Type B pancreatic cell (in vitro differentiated cells): ENCODE results near the gene DUOX1. TPM values are rescaled to one million over a fixed set of nuclear protein-coding genes. Genes with fewer than 3 reads are reported as not detected.

Experiments used
- DNase-seq: peaks from one replicate; pipeline ENCODE4 v3.0.0; 2021; ENCODE audit warnings: mixed read lengths; ENCODE audit not compliant: unreplicated experiment; ENCODE audit errors: extremely low spot score
- H3K27ac Mint-ChIP-seq: 2 replicates; pipeline ENCODE4 v1.8.0; 2021; ENCODE audit warnings: mild to moderate bottlenecking, mixed read lengths
- H3K27me3 Mint-ChIP-seq: 2 replicates; pipeline ENCODE4 v1.8.0; 2021; ENCODE audit warnings: mixed read lengths
- H3K36me3 Mint-ChIP-seq: 2 replicates; pipeline ENCODE4 v1.8.0; 2021; ENCODE audit warnings: mixed read lengths
- H3K4me1 Mint-ChIP-seq: one replicate; pipeline ENCODE4 v1.8.0; 2021; ENCODE audit warnings: mixed read lengths; ENCODE audit not compliant: unreplicated experiment
- H3K4me3 Mint-ChIP-seq: 2 replicates; pipeline ENCODE4 v1.8.0; 2021; ENCODE audit warnings: mild to moderate bottlenecking, mixed read lengths
- H3K9me3 Mint-ChIP-seq: 2 replicates; pipeline ENCODE4 v1.8.0; 2021; ENCODE audit warnings: mixed read lengths
- total RNA-seq: library from RNA; stranded (reverse); gene quantifications from 2 replicates; pipeline ENCODE4 v1.2.1, GENCODE V29; 2021; ENCODE audit warnings: low replicate concordance
- TF ChIP-seq, protein P1 (sequence below): fragments of 200-600 bp; sonication (generic); conservative IDR thresholded peaks from 2 replicates; pipeline ENCODE4 v1.5.0; 2021; ENCODE audit warnings: antibody characterized with exemption, mild to moderate bottlenecking

Gene DUOX1
- total RNA-seq, 1 donor from 2014 or later, result 5.5 TPM

DNA sequence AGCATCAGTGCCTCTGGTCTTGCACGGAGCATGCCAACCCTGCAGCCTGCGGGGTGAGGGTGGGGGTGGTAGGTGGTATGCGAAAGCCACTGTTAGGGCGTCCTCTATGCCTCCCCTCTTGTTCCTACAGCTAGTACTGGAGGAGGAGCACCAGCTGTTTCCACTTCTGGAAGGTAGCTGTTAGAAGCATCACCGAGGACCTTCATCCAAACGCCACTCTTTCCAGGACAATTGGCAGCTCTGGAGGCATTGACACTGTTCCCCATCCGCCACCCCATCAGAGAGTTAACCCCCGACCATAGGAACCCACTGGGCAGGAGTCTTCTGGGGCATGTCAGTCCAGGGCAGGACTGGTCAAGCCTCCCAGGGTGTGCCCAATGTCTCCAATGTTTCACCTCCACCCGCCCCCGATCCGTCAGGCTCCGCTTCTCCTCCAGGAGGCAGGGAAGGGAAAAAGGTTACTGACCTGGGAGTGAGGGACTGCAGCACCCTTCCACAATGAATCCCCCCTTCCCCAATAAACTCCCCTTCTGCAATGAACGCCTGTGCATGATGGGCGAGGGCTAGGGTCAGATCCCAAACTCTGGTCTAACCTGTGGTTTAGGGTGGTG, 16.3 kb upstream of the DUOX1 start:
- H3K27me3 Mint-ChIP-seq, result peaks cover 83% of the 10 kb centered on the region

GRCh38 chr15:45114076-45114750, 15.6 kb upstream of the DUOX1 start, which contains the start of the genes DUOX2 and DUOXA2:
DUOX2 (minus strand) TSS chr15:45114172; CDS start chr15:45113411, 761 bp downstream.
DUOXA2 (plus strand) TSS chr15:45114326; CDS start chr15:45114606, 280 bp downstream.
- Mint-ChIP-seq H3K4me1 (peaks cover 7% of the 10 kb centered on the region), H3K36me3 (peaks cover 3% of the 10 kb centered on the region), H3K9me3 (peaks cover 6% of the 10 kb centered on the region), H3K27me3 (peaks cover 76% of the 10 kb centered on the region), H3K27ac (no peak within 1 kb of the TSS), H3K4me3 (peak within 1 kb of the TSS; percentile 76)
- TF ChIP-seq, protein P1, sequence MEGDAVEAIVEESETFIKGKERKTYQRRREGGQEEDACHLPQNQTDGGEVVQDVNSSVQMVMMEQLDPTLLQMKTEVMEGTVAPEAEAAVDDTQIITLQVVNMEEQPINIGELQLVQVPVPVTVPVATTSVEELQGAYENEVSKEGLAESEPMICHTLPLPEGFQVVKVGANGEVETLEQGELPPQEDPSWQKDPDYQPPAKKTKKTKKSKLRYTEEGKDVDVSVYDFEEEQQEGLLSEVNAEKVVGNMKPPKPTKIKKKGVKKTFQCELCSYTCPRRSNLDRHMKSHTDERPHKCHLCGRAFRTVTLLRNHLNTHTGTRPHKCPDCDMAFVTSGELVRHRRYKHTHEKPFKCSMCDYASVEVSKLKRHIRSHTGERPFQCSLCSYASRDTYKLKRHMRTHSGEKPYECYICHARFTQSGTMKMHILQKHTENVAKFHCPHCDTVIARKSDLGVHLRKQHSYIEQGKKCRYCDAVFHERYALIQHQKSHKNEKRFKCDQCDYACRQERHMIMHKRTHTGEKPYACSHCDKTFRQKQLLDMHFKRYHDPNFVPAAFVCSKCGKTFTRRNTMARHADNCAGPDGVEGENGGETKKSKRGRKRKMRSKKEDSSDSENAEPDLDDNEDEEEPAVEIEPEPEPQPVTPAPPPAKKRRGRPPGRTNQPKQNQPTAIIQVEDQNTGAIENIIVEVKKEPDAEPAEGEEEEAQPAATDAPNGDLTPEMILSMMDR, result no peak
- DNase-seq, result no peak

More for the DNA sequence above, 16.3 kb upstream of the DUOX1 start:
- DNase-seq, result no peak
- Mint-ChIP-seq H3K36me3 (peaks cover 3% of the 10 kb centered on the region), H3K4me3 (peak overlapping the region; percentile 76), H3K4me1 (peaks cover 7% of the 10 kb centered on the region), H3K9me3 (peaks cover 6% of the 10 kb centered on the region), H3K27ac (no peak overlapping the region)
- TF ChIP-seq, protein P1, result no peak

DNA sequence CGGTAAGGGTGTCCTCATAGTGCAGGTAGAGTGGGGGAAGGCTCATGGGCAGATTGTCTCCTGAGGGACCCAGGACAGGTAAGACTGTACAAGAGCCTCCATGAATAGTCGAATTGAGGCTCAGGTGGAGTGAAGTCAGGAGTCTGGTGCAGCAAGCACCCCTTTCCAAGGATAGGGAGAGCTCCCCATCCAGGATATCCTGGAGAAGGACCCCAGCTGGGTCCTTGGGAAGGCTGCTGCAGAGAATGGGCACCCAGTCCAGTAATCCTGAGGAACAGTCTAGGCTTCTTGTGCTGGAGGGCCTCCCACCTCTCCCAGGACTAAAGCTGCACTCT, 15.1 kb upstream of the DUOX1 start:
- peaks cover 3% of the 10 kb centered on the region for H3K36me3 Mint-ChIP-seq

GRCh38 chr15:45115312-45115820, 14.4 kb upstream of the DUOX1 start:
- peaks cover 6% of the 10 kb centered on the region for H3K9me3 Mint-ChIP-seq
- peaks cover 7% of the 10 kb centered on the region for H3K4me1 Mint-ChIP-seq
- TF ChIP-seq, protein P1, result no peak
- H3K27me3 Mint-ChIP-seq, result peaks cover 67% of the 10 kb centered on the region
- DNase-seq, result no peak
- H3K36me3 Mint-ChIP-seq, result peaks cover 3% of the 10 kb centered on the region
- no peak overlapping the region for H3K27ac Mint-ChIP-seq
- no peak overlapping the region for H3K4me3 Mint-ChIP-seq

More for the DNA sequence above, 15.1 kb upstream of the DUOX1 start:
- Mint-ChIP-seq H3K4me1 (peaks cover 7% of the 10 kb centered on the region), H3K27ac (no peak overlapping the region), H3K4me3 (no peak overlapping the region), H3K27me3 (peaks cover 71% of the 10 kb centered on the region), H3K9me3 (peaks cover 6% of the 10 kb centered on the region)
- TF ChIP-seq, protein P1, result no peak
- DNase-seq, result no peak

GRCh38 chr15:45116006-45116481, 13.8 kb upstream of the DUOX1 start:
- peaks cover 3% of the 10 kb centered on the region for H3K36me3 Mint-ChIP-seq
- H3K27me3 Mint-ChIP-seq, result peaks cover 67% of the 10 kb centered on the region
- no peak for DNase-seq
- peaks cover 6% of the 10 kb centered on the region for H3K9me3 Mint-ChIP-seq
- no peak overlapping the region for H3K27ac Mint-ChIP-seq
- H3K4me3 Mint-ChIP-seq, result no peak overlapping the region
- H3K4me1 Mint-ChIP-seq, result peaks cover 7% of the 10 kb centered on the region
- TF ChIP-seq, protein P1, result no peak
